Pancreas (tissue), 10 donors: ENCODE results near the gene IFNA13. TPM values are rescaled to one million over a fixed set of nuclear protein-coding genes. Genes with fewer than 3 reads are reported as not detected.

Experiments used
- ATAC-seq, 4 donors: fragments of 200-7000 bp; cut with Tn5 transposase; one replicate each; pipeline versions ENCODE4 v1.8.0 to v1.9.1; 2020; ENCODE audit warnings: mild to moderate bottlenecking in 4 of 4, moderate library complexity in 4 of 4
- DNase-seq, 6 donors: peaks; one replicate each; pipeline ENCODE4 v3.0.0-alpha.2; 2020
- FAIRE-seq: peaks from 2 replicates; lab custom pipeline; 2012; peaks lifted over from hg19 to GRCh38; lab: Jason Lieb, UNC
- H3K27ac ChIP-seq, 4 donors: fragments of 200-600 bp; sonication (generic); 1 replicate in 3 of 4; 2 replicates in 1 of 4; pipeline versions ENCODE4 v1.5.0 to v1.8.0; 2020
- H3K27me3 ChIP-seq, 4 donors: fragments of 200-600 bp; one replicate each; pipeline ENCODE4 v1.8.0; 2021
- H3K36me3 ChIP-seq, 3 donors: fragments of 200-600 bp; sonication (generic) in 1 of 3; one replicate each; pipeline versions ENCODE4 v1.5.0 to v1.8.0; 2020 to 2021
- H3K4me1 ChIP-seq, 3 donors: fragments of 200-600 bp; one replicate each; pipeline ENCODE4 v1.8.0; 2021
- H3K4me3 ChIP-seq, 4 donors: fragments of 200-600 bp; sonication (generic) in 2 of 4; one replicate each; pipeline versions ENCODE4 v1.5.0 to v1.8.0; 2020 to 2021
- H3K9me3 ChIP-seq, 4 donors: fragments of 200-600 bp; one replicate each; pipeline ENCODE4 v1.8.0; 2021
- CTCF ChIP-seq, 4 donors: fragments of 200-600 bp; sonication (generic) in 3 of 4; IDR thresholded peaks; one replicate each; pipeline versions ENCODE4 v1.5.0 to v1.8.0; 2021; ENCODE audit warnings: antibody characterized with exemption in 4 of 4
- WGBS, 2 donors: extraction: QIAGEN DNeasy Blood & Tissue Kit; methylation state at CpG; one replicate each; pipeline ENCODE4 v1.1.7; 2013; 5-methylcytosine and 5-hydroxymethylcytosine counted together
- intact Hi-C, 3 donors: fragments of 100-400 bp; cut with DNase I; formaldehyde crosslinking; loops; one replicate each; pipeline versions ENCODE4 v1.11.1 to v1.14.2; 2022
- polyA plus RNA-seq, 2 donors: library from polyadenylated mRNA; stranded (reverse); fragments of 200-250 nt; gene quantifications; one replicate each; pipeline ENCODE4 v1.2.3, GENCODE V29; 2013
- total RNA-seq, 6 donors: library from RNA; stranded (reverse); fragmentation: NEBNext Ultra II Directional in 4 of 6; extraction: Animal tissue kit (Norgen Biotek cat#: 25700) in 4 of 6; gene quantifications; one replicate each; pipeline versions ENCODE4 v1.2.1 to v1.2.4, GENCODE V29; 2021 to 2023
- donor health status: healthy with polysubstance abuse.
- donor health status: DM: no; HTN: no; CAD: no; lungs with moderate emphysema.
- donor health status: DM: no; HTN: no; CAD: no.
- donor health status: control.
- donor health status: control.
- donor health status: Bipolar disorder and iron deficiency.
- donor health status: DM: yes; HTN: yes; CAD: no.
- donor health status: DM: no; HTN: no; CAD: no.
- donor health status: DM: no; HTN: no; CAD: no.
- donor health status: DM: yes; HTN: yes; CAD: no.

The IFNA13 gene
- total and polyA plus RNA-seq, 8 donors = 0.07 TPM; not detected in 7

- no peak for TF ChIP-seq CTCF (IDR thresholded peaks at IDR 0.05)
- no peak overlapping the region for H3K27ac ChIP-seq
- intact Hi-C loops = no loop called here
- peaks cover 15 to 49% (median 36%) of the 10 kb centered on the region in 3 donors for H3K4me1 ChIP-seq
- H3K4me3 ChIP-seq = no peak overlapping the region
- FAIRE-seq (no peak), DNase-seq (no peak), ATAC-seq (no peak)
- 31 to 41% methylated on average over 5 of the region's 5 CpGs for WGBS, 2 donors
- H3K9me3 ChIP-seq = no peaks in the 10 kb centered on the region
- H3K27me3 ChIP-seq = no peaks in the 10 kb centered on the region
- H3K36me3 ChIP-seq = no peaks in the 10 kb centered on the region
Observed at GRCh38 chr9:21331676-21332402, 36.0 kb downstream of the IFNA13 start.

GRCh38 chr9:21326526-21327139 is 41.2 kb downstream of the IFNA13 start:
- DNase-seq (no peak), ATAC-seq (peak in 3 of 4 donors; percentile 84 to 90 (median 90))
- intact Hi-C loops = loop anchor here in 1 of 3 donors (10.0 kb wide), 2 partner anchors 68 to 458 kb away; no protein-coding TSS in a partner anchor

GRCh38 chr9:21324047-21324446 is 43.8 kb downstream of the IFNA13 start:
- intact Hi-C loops = loop anchor here in 1 of 3 donors (10.0 kb wide), 2 partner anchors 71 to 461 kb away; no protein-coding TSS in a partner anchor
- Histone ChIP-seq H3K36me3 (no peaks in the 10 kb centered on the region), H3K9me3 (no peaks in the 10 kb centered on the region), H3K27ac (no peak overlapping the region), H3K27me3 (no peaks in the 10 kb centered on the region), H3K4me3 (no peak overlapping the region), H3K4me1 (peaks cover 0 to 10% (median 4%) of the 10 kb centered on the region in 3 donors)
- no peak for TF ChIP-seq CTCF (IDR thresholded peaks at IDR 0.05)
- DNase-seq (no peak), FAIRE-seq (no peak), ATAC-seq (no peak)
- WGBS, 2 donors = 78 to 90% methylated on average over 4 of the region's 4 CpGs

More at GRCh38 chr9:21326526-21327139, 41.2 kb downstream of the IFNA13 start:
- no peaks in the 10 kb centered on the region for H3K27me3 ChIP-seq
- peak; percentile 8 to 54 (median 44) for TF ChIP-seq CTCF (IDR thresholded peaks at IDR 0.05)
- 28 to 33% methylated on average over 2 of the region's 2 CpGs for WGBS, 2 donors
- H3K4me3 ChIP-seq = no peak overlapping the region
- H3K4me1 ChIP-seq = peaks cover 7 to 26% (median 22%) of the 10 kb centered on the region in 3 donors
- no peaks in the 10 kb centered on the region for H3K9me3 ChIP-seq
- no peaks in the 10 kb centered on the region for H3K36me3 ChIP-seq
- H3K27ac ChIP-seq = no peak overlapping the region
- peak; percentile 93 for FAIRE-seq

- no peaks in the 10 kb centered on the region for H3K27me3 ChIP-seq
- H3K27ac ChIP-seq = no peak overlapping the region
- no peak overlapping the region for H3K4me3 ChIP-seq
- 85 to 88% methylated on average over 5 of the region's 5 CpGs for WGBS, 2 donors
- no peaks in the 10 kb centered on the region for H3K9me3 ChIP-seq
- ATAC-seq = no peak
- peaks cover 0 to 5% (median 0%) of the 10 kb centered on the region in 3 donors for H3K4me1 ChIP-seq
- no peak for TF ChIP-seq CTCF (IDR thresholded peaks at IDR 0.05)
- DNase-seq = no peak
- H3K36me3 ChIP-seq = no peaks in the 10 kb centered on the region
- FAIRE-seq = no peak
- intact Hi-C loops = loop anchor here in 1 of 3 donors (10.0 kb wide), 2 partner anchors 72 to 462 kb away; no protein-coding TSS in a partner anchor
Observed at GRCh38 chr9:21322911-21323461, 44.9 kb downstream of the IFNA13 start.
